Measurements from ENCODE around the gene GNA15. TPM values are rescaled to one million over a fixed set of nuclear protein-coding genes. Genes with fewer than 3 reads are reported as not detected.
"Not testable (repeated sequence)": the region's sequence is repeated elsewhere in the genome, so short reads cannot be mapped to it uniquely, and the experiment has no call there.

Gene GNA15, protein sequence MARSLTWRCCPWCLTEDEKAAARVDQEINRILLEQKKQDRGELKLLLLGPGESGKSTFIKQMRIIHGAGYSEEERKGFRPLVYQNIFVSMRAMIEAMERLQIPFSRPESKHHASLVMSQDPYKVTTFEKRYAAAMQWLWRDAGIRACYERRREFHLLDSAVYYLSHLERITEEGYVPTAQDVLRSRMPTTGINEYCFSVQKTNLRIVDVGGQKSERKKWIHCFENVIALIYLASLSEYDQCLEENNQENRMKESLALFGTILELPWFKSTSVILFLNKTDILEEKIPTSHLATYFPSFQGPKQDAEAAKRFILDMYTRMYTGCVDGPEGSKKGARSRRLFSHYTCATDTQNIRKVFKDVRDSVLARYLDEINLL
- total RNA-seq (43.0 TPM), polyA plus RNA-seq (1 to 10 TPM; 4.1 to 8.0 (median 6.2) TPM)

DNA sequence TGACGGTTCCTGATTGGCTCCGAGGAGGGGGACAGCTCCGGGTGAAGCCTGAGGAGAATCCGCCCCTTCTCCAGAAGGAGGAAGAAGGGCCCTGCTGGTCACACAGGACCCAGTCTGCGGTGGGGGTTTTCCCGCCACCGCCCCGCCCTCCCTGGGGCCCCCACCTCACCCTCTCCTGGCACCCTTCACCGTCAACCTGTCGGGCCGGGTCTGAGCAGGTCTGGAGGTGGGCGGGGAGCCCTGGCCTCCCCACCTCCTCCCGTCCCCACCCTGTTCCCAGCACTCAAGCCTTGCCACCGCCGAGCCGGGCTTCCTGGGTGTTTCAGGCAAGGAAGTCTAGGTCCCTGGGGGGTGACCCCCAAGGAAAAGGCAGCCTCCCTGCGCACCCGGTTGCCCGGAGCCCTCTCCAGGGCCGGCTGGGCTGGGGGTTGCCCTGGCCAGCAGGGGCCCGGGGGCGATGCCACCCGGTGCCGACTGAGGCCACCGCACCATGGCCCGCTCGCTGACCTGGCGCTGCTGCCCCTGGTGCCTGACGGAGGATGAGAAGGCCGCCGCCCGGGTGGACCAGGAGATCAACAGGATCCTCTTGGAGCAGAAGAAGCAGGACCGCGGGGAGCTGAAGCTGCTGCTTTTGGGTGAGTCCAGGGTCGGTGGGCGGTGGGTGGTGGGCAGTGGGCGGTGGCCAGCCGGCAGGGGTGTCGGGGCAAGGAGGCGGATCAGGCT lies at the start of gene GNA15:
Gene GNA15, plus strand, starts transcription at position 73 of the 723 bp plus-strand sequence. Its CDS starts 418 bp downstream, at position 491.
- Histone ChIP-seq H3K27me3 (ENCODE audit: control insufficient read depth, insufficient read depth, low read length) (no peaks in the 10 kb centered on the region), H3K4me3 (ENCODE audit: low read depth, low read length) (peak within 1 kb of the TSS; percentile 64), H3K9me3 (ENCODE audit: control insufficient read depth in 2 of 2, low read length in 2 of 2) (no peaks in the 10 kb centered on the region), H3K4me1 (ENCODE audit: control insufficient read depth, insufficient read depth, low read length, poor library complexity, severe bottlenecking) (peaks cover 31% of the 10 kb centered on the region), H3K27ac (ENCODE audit: insufficient read depth, low read length, poor library complexity, severe bottlenecking) (peak within 1 kb of the TSS; percentile 52), H3K36me3 (ENCODE audit: control insufficient read depth, insufficient read depth, low read length) (no peaks in the 10 kb centered on the region)
- peak in 2 of 3 donors; percentile 31 to 53 for DNase-seq
- Mint-ChIP-seq H3K27ac (peak within 1 kb of the TSS; percentile 61 to 79 (median 76)), H3K36me3 (no peaks in the 10 kb centered on the region), H3K4me1 (peaks cover 2 to 40% (median 24%) of the 10 kb centered on the region in 4 donors), H3K4me3 (peak within 1 kb of the TSS; percentile 70 to 86 (median 86)), H3K9me3 (peaks cover 0 to 4% (median 0%) of the 10 kb centered on the region in 7 donors), H3K27me3 (no peaks in the 10 kb centered on the region)
- peak; percentile 24 to 38 for ATAC-seq (ENCODE audit: low read depth in 2 of 2)

DNA sequence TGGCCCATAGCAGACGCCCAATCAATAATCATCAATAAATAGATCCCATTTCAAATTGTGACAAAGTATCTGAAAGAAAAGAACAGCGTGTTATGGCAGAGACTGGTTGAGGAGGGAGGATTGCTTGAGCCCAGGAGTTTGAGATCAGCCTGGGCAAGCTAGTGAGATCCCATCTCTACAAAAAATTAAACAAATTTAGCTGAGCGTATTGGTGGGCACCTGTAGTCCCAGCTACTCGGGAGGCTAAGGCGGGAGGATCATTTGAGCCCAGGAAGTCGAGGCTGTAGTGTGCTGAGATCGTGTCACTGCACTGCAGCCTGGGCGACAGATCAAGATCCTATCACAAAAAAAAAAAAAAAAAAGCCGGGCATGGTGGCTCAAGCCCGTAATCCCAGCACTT lies 48.1 kb upstream of the GNA15 start:
- H3K9me3 ChIP-seq (ENCODE audit: control insufficient read depth in 2 of 2, low read length in 2 of 2): no peaks in the 10 kb centered on the region
- no peak overlapping the region for H3K27ac Mint-ChIP-seq
- ATAC-seq (ENCODE audit: low read depth in 2 of 2): no peak
- no peaks in the 10 kb centered on the region for H3K27me3 ChIP-seq (ENCODE audit: control insufficient read depth, insufficient read depth, low read length)
- H3K4me1 ChIP-seq (ENCODE audit: control insufficient read depth, insufficient read depth, low read length, poor library complexity, severe bottlenecking): no peaks in the 10 kb centered on the region
- no peaks in the 10 kb centered on the region for H3K9me3 Mint-ChIP-seq
- no peak overlapping the region for H3K4me3 ChIP-seq (ENCODE audit: low read depth, low read length)
- H3K36me3 Mint-ChIP-seq: no peaks in the 10 kb centered on the region
- no peaks in the 10 kb centered on the region for H3K4me1 Mint-ChIP-seq
- H3K27ac ChIP-seq (ENCODE audit: insufficient read depth, low read length, poor library complexity, severe bottlenecking): no peak overlapping the region
- no peak overlapping the region for H3K4me3 Mint-ChIP-seq
- no peaks in the 10 kb centered on the region for H3K36me3 ChIP-seq (ENCODE audit: control insufficient read depth, insufficient read depth, low read length)
- DNase-seq: no peak
- peaks cover 11% of the 10 kb centered on the region for H3K27me3 Mint-ChIP-seq

DNA sequence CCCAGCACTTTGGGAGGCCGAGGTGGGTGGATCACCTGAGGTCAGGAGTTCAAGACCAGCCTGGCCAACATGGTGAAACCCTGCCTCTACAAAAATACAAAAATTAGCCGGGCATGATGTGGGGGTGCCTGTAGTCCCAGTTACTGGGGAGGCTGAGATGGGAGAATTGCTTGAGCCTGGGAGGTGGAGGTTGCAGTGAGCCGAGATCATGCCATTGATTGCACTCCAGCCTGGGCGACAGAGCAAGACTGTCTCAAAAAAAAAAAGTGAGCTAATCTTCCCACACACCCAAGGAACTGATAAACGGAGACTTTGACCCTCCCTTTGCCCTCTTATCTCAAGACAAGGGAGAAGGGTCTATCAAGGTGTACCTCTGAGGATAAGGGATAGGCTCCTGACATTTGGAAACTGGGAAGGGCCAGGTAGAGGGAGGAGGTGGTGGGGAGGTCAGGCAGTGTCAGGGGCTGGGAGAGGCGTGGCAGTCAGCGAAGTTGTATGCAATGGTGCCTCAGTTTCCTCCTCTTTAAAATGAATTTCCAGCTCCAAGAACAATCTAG lies 46.5 kb upstream of the GNA15 start:
- H3K27ac Mint-ChIP-seq; H3K36me3 ChIP-seq (ENCODE audit: control insufficient read depth, insufficient read depth, low read length); H3K27ac ChIP-seq (ENCODE audit: insufficient read depth, low read length, poor library complexity, severe bottlenecking); H3K27me3 ChIP-seq (ENCODE audit: control insufficient read depth, insufficient read depth, low read length); H3K9me3 Mint-ChIP-seq; DNase-seq; H3K4me3 ChIP-seq (ENCODE audit: low read depth, low read length); H3K4me1 ChIP-seq (ENCODE audit: control insufficient read depth, insufficient read depth, low read length, poor library complexity, severe bottlenecking); H3K4me1 Mint-ChIP-seq; H3K36me3 Mint-ChIP-seq; H3K9me3 ChIP-seq (ENCODE audit: control insufficient read depth in 2 of 2, low read length in 2 of 2); ATAC-seq (ENCODE audit: low read depth in 2 of 2): not testable (repeated sequence)
- H3K4me3 Mint-ChIP-seq: peak overlapping the region in 1 of 4 donors; percentile 23
- peaks cover 19% of the 10 kb centered on the region for H3K27me3 Mint-ChIP-seq

DNA sequence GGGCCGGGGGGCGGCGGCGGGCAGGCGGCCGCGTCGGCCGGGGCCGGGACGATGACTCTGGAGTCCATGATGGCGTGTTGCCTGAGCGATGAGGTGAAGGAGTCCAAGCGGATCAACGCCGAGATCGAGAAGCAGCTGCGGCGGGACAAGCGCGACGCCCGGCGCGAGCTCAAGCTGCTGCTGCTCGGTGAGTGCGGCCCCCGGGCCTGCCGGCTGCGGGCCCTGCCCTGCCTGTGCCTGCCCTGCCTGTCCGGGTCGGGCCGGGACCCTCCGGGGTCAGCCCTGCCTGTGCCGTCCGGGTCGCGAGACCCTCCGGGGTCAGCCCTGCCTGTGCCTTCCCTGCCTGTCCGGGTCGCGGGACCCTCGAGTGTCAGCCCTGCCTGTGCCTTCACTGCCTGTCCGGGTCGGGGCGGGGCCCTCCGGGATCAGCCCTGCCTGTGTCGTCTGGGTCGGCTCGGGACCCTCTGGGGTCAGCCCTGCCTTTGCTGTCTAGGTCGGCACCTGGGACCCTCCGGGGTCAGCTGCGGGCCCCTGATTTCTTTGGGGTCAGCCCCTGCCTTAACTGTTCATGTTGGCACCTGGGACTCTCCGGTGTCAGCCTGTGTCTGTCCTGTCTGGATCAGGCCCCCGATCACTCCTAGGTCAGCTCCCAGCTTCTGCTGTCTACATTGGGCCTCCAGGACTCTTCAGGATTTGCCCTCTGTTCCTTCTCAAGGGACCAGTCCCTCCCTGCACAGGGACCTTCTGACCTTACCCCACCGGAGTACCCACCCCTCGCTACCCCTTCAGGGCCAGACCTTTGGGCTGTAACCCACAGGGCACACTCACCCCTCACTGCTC lies 41.0 kb upstream of the GNA15 start:
- Histone ChIP-seq H3K9me3 (ENCODE audit: control insufficient read depth in 2 of 2, low read length in 2 of 2) (no peaks in the 10 kb centered on the region), H3K36me3 (ENCODE audit: control insufficient read depth, insufficient read depth, low read length) (no peaks in the 10 kb centered on the region), H3K4me1 (ENCODE audit: control insufficient read depth, insufficient read depth, low read length, poor library complexity, severe bottlenecking) (peaks cover 33% of the 10 kb centered on the region), H3K27ac (ENCODE audit: insufficient read depth, low read length, poor library complexity, severe bottlenecking) (no peak overlapping the region), H3K27me3 (ENCODE audit: control insufficient read depth, insufficient read depth, low read length) (no peaks in the 10 kb centered on the region), H3K4me3 (ENCODE audit: low read depth, low read length) (no peak overlapping the region)
- H3K27ac Mint-ChIP-seq: peak overlapping the region in 1 of 3 donors; percentile 51
- H3K4me1 Mint-ChIP-seq: peaks cover 0 to 27% (median 14%) of the 10 kb centered on the region in 4 donors
- no peaks in the 10 kb centered on the region for H3K36me3 Mint-ChIP-seq
- peak overlapping the region; percentile 80 to 92 (median 82) for H3K4me3 Mint-ChIP-seq
- peak; percentile 20 to 47 (median 26) for DNase-seq
- peak in 1 of 2 donors; percentile 30 for ATAC-seq (ENCODE audit: low read depth in 2 of 2)
- peaks cover 49% of the 10 kb centered on the region for H3K27me3 Mint-ChIP-seq
- H3K9me3 Mint-ChIP-seq: no peaks in the 10 kb centered on the region

DNA sequence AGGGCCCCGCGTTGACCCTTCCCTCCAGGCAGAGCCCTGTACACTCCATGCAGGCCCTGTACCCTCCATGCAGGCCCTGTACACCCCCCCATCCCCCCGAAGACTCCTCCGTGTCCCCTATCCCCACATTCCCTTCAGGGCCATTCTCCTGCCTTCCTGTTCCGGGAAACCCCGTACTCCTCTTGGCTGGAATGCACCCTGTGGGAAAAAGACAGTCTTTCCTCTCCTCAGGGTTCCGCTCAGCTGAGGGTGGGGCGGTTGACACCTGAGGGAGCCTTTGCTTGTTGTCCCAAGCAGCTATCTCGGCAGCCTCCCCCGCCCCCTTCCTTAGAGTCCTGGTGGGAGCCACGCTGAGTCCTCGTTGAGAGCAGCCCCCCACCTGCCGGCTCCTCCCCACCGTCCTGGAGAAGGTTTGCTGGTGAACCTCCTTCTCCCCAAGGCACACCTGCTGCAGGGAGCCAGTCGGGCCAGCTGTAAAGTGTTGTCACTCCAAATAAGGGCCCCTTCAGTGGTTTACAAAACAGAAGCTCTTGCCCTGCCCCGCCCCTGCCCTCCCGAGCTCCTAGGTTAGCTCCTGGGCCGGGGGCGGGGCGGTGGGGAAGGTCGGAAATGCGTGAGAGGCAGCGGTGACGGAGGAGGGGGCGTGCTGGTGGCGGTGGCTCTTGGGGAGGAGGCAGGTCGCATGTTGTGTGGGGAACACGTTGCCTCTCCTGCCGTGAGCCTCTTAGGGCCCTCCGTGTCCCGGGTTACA lies 40.2 kb upstream of the GNA15 start:
- H3K27me3 Mint-ChIP-seq: peaks cover 49% of the 10 kb centered on the region
- H3K4me3 Mint-ChIP-seq: peak overlapping the region; percentile 80 to 92 (median 82)
- H3K4me1 ChIP-seq (ENCODE audit: control insufficient read depth, insufficient read depth, low read length, poor library complexity, severe bottlenecking): peaks cover 33% of the 10 kb centered on the region

DNA sequence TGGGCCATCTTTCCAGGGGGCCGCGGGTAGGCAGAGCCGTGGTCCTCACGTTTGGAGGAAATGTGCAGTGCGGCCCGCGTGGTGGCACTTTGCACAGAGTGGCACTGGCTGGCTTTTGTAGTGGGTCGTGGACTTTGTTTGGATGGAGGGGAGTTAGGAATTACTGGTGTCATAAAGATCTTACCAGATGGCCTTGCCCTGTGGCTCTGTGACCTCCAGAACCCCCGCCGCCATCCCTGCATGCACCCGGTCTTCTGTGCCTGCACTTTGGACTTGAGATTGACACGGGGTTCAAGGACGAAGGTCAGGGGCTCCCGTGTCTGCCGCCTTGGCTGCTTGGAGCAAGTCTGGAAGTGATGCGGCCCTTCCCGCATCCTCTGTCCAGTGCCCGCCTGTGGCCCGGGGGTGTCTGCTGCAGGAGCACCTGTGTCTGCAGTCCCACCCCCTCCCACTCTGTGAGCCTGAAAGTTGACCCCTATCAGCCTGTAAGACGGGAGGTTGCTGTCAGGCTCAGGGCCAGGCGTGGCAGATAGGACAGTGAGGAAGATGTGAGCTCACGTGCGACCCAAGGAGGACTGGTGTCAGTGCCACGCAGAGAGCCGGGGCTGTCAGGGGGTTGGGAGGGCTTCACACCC lies 39.4 kb upstream of the GNA15 start:
- Mint-ChIP-seq H3K9me3 (no peaks in the 10 kb centered on the region), H3K27me3 (peaks cover 49% of the 10 kb centered on the region), H3K36me3 (no peaks in the 10 kb centered on the region), H3K4me1 (peaks cover 0 to 28% (median 14%) of the 10 kb centered on the region in 4 donors), H3K4me3 (peak overlapping the region in 3 of 4 donors; percentile 80 to 84 (median 80)), H3K27ac (peak overlapping the region in 1 of 3 donors; percentile 60)
- no peaks in the 10 kb centered on the region for H3K27me3 ChIP-seq (ENCODE audit: control insufficient read depth, insufficient read depth, low read length)
- H3K9me3 ChIP-seq (ENCODE audit: control insufficient read depth in 2 of 2, low read length in 2 of 2): no peaks in the 10 kb centered on the region
- DNase-seq (no peak), ATAC-seq (ENCODE audit: low read depth in 2 of 2) (no peak)
- H3K27ac ChIP-seq (ENCODE audit: insufficient read depth, low read length, poor library complexity, severe bottlenecking): no peak overlapping the region
- no peaks in the 10 kb centered on the region for H3K36me3 ChIP-seq (ENCODE audit: control insufficient read depth, insufficient read depth, low read length)
- H3K4me1 ChIP-seq (ENCODE audit: control insufficient read depth, insufficient read depth, low read length, poor library complexity, severe bottlenecking): peaks cover 33% of the 10 kb centered on the region
- H3K4me3 ChIP-seq (ENCODE audit: low read depth, low read length): no peak overlapping the region

More for the DNA sequence above, 40.2 kb upstream of the GNA15 start:
- peak; percentile 45 to 52 (median 51) for DNase-seq
- peaks cover 0 to 28% (median 14%) of the 10 kb centered on the region in 4 donors for H3K4me1 Mint-ChIP-seq
- Histone ChIP-seq H3K9me3 (ENCODE audit: control insufficient read depth in 2 of 2, low read length in 2 of 2) (no peaks in the 10 kb centered on the region), H3K27me3 (ENCODE audit: control insufficient read depth, insufficient read depth, low read length) (no peaks in the 10 kb centered on the region), H3K36me3 (ENCODE audit: control insufficient read depth, insufficient read depth, low read length) (no peaks in the 10 kb centered on the region), H3K27ac (ENCODE audit: insufficient read depth, low read length, poor library complexity, severe bottlenecking) (no peak overlapping the region), H3K4me3 (ENCODE audit: low read depth, low read length) (no peak overlapping the region)
- no peaks in the 10 kb centered on the region for H3K9me3 Mint-ChIP-seq
- H3K36me3 Mint-ChIP-seq: no peaks in the 10 kb centered on the region
- peak overlapping the region in 2 of 3 donors; percentile 60 to 66 for H3K27ac Mint-ChIP-seq
- peak; percentile 4 to 23 for ATAC-seq (ENCODE audit: low read depth in 2 of 2)
